Body of pancreas (tissue), 4 donors: Measurements from ENCODE around the gene ASS1. TPM values are rescaled to one million over a fixed set of nuclear protein-coding genes. Genes with fewer than 3 reads are reported as not detected.

Source experiments
- ATAC-seq: fragments of 150-250 bp; one replicate; pipeline ENCODE4 v1.9.1; 2016
- DNase-seq, 4 donors: peaks; one replicate each; pipeline ENCODE4 v3.0.0-alpha.2; 2019
- H3K27ac ChIP-seq, 4 donors: fragments of 200-600 bp; sonication (generic); 1 replicate in 3 of 4; 2 replicates in 1 of 4; pipeline versions ENCODE4 v1.5.1 to v1.6.1; 2016 to 2019; ENCODE audit warnings: mild to moderate bottlenecking in 1 of 4, mixed read lengths in 1 of 4, moderate library complexity in 1 of 4
- H3K27me3 ChIP-seq, 2 donors: fragments of 200-600 bp; sonication (generic); one replicate each; pipeline ENCODE4 v1.6.0; 2016; ENCODE audit warnings: mild to moderate bottlenecking in 1 of 2
- H3K36me3 ChIP-seq, 2 donors: fragments of 200-600 bp; sonication (generic); replicated peaks in 1 of 2; 2 replicates each; pipeline ENCODE4 v1.5.1; 2016; ENCODE audit warnings: low read depth in 2 of 2; ENCODE audit not compliant: insufficient read depth in 1 of 2
- H3K4me1 ChIP-seq: fragments of 200-600 bp; sonication (generic); one replicate; pipeline ENCODE4 v1.6.0; 2016
- H3K4me3 ChIP-seq, 2 donors: fragments of 200-600 bp; sonication (generic); 1 replicate in 1 of 2; 2 replicates in 1 of 2; pipeline ENCODE4 v1.5.1; 2016 to 2019
- H3K9me3 ChIP-seq, 3 donors: fragments of 200-600 bp; sonication (generic); 1 replicate in 2 of 3; 2 replicates in 1 of 3; pipeline ENCODE4 v1.5.1; 2016
- CTCF ChIP-seq, 7 experiments: fragments of 450-650 bp in 4 of 7; fragments of 200-600 bp in 3 of 7; sonication (generic) in 3 of 7; IDR thresholded peaks; one replicate each; pipeline ENCODE4 v1.5.1; 2016 to 2019; ENCODE audit warnings: antibody characterized with exemption in 7 of 7
- POLR2A ChIP-seq, 3 donors: fragments of 450-650 bp; IDR thresholded peaks; one replicate each; pipeline ENCODE4 v1.6.1; 2016; ENCODE audit warnings: antibody characterized with exemption in 3 of 3, mild to moderate bottlenecking in 2 of 3
- WGBS, 2 donors: methylation state at CpG; one replicate each; pipeline ENCODE4 v1.1.5; 2017; 5-methylcytosine and 5-hydroxymethylcytosine counted together
- intact Hi-C: fragments of 100-400 bp; cut with DNase I; formaldehyde crosslinking; loops from one replicate; pipeline ENCODE4 v1.15.1; 2023
- total RNA-seq, 2 donors: library from RNA; depleted of rRNA; stranded (reverse); fragments of >200 nt; gene quantifications; one replicate each; pipeline ENCODE4 v1.1.0, GENCODE V29; 2016

ASS1 gene
- total RNA-seq, 2 donors from 2014 or later = 31.6 to 120 TPM

- peaks cover 6% of the 10 kb centered on the region for H3K4me1 ChIP-seq
- H3K4me3 ChIP-seq = no peak overlapping the region
- TF ChIP-seq POLR2A (IDR thresholded peaks at IDR 0.05) (no peak), CTCF (IDR thresholded peaks at IDR 0.05) (no peak)
- H3K27ac ChIP-seq = no peak overlapping the region
- H3K9me3 ChIP-seq = no peaks in the 10 kb centered on the region
- intact Hi-C loops = no loop called here
- no peak for DNase-seq
- H3K27me3 ChIP-seq = no peaks in the 10 kb centered on the region
- H3K36me3 ChIP-seq = no peaks in the 10 kb centered on the region
- WGBS, 2 donors = 14 to 26% methylated on average over 5 to 25 of the region's 25 CpGs
- no peak for ATAC-seq
Measured at GRCh38 chr9:130537346-130538050, 92.7 kb downstream of the ASS1 start.

- Histone ChIP-seq H3K27ac (no peak overlapping the region), H3K27me3 (no peaks in the 10 kb centered on the region), H3K4me3 (no peak overlapping the region), H3K36me3 (no peaks in the 10 kb centered on the region), H3K9me3 (no peaks in the 10 kb centered on the region), H3K4me1 (peaks cover 6% of the 10 kb centered on the region)
- ATAC-seq = no peak
- 48 to 52% methylated on average over 10 to 11 of the region's 11 CpGs for WGBS, 2 donors
- intact Hi-C loops = no loop called here
- no peak for DNase-seq
- TF ChIP-seq POLR2A (IDR thresholded peaks at IDR 0.05) (no peak), CTCF (IDR thresholded peaks at IDR 0.05) (no peak)
Measured at GRCh38 chr9:130539420-130540223, 94.9 kb downstream of the ASS1 start.

- no peaks in the 10 kb centered on the region for H3K27me3 ChIP-seq
- no peak for DNase-seq
- H3K36me3 ChIP-seq = no peaks in the 10 kb centered on the region
- no peaks in the 10 kb centered on the region for H3K4me1 ChIP-seq
- no peak overlapping the region for H3K4me3 ChIP-seq
- 47 to 66% methylated on average over 2 of the region's 2 CpGs for WGBS, 2 donors
- TF ChIP-seq POLR2A (IDR thresholded peaks at IDR 0.05) (no peak), CTCF (IDR thresholded peaks at IDR 0.05) (no peak)
- intact Hi-C loops = no loop called here
- H3K27ac ChIP-seq = no peak overlapping the region
- ATAC-seq = no peak
- no peaks in the 10 kb centered on the region for H3K9me3 ChIP-seq
Measured at GRCh38 chr9:130541533-130541932, 96.8 kb downstream of the ASS1 start.

- Histone ChIP-seq H3K27me3 (no peaks in the 10 kb centered on the region), H3K36me3 (no peaks in the 10 kb centered on the region), H3K27ac (no peak overlapping the region), H3K4me3 (no peak overlapping the region), H3K9me3 (no peaks in the 10 kb centered on the region), H3K4me1 (no peaks in the 10 kb centered on the region)
- no peak for TF ChIP-seq CTCF (IDR thresholded peaks at IDR 0.05)
- TF ChIP-seq POLR2A (IDR thresholded peaks at IDR 0.05) = no peak
- DNase-seq = no peak
- no peak for ATAC-seq
- 59 to 72% methylated on average over 3 to 5 of the region's 5 CpGs for WGBS, 2 donors
- intact Hi-C loops = no loop called here
Measured at GRCh38 chr9:130542038-130542437, 97.3 kb downstream of the ASS1 start.
